ENCODE measurements around the gene WWOX.

GRCh38 chr16:78237841-78238240 is 138.4 kb downstream of the WWOX start:
- no peak for TF ChIP-seq IRF1 (CRISPR knock-in tag; IDR thresholded peaks at IDR 0.05; ENCODE audit: low read depth)
- no peak for TF ChIP-seq CTCF (CRISPR knock-in tag; IDR thresholded peaks at IDR 0.05)
- no peak for TF ChIP-seq POLR2G (IDR thresholded peaks at IDR 0.05; ENCODE audit: low read depth, low read length)
- no peak for TF ChIP-seq GATAD2A (CRISPR knock-in tag; IDR thresholded peaks at IDR 0.05)
- TF ChIP-seq ZNF160 (CRISPR knock-in tag; IDR thresholded peaks at IDR 0.05), result no peak
- no peak for TF ChIP-seq ZNF639 (CRISPR knock-in tag; conservative IDR thresholded peaks at IDR 0.05)
- no peak for TF ChIP-seq GABPA (IDR thresholded peaks at IDR 0.05; ENCODE audit: low read depth, low read length)
- no peak for TF ChIP-seq GABPA (CRISPR knock-in tag; IDR thresholded peaks at IDR 0.05; ENCODE audit: low read depth)
- no peak for TF ChIP-seq POLR2A (IDR thresholded peaks at IDR 0.05; ENCODE audit: insufficient read depth in 1 of 2, low read depth in 2 of 2, low read length in 2 of 2)
- TF ChIP-seq ZBTB44 (CRISPR knock-in tag; IDR thresholded peaks at IDR 0.05), result no peak
- TF ChIP-seq ZBTB8A (CRISPR knock-in tag; IDR thresholded peaks at IDR 0.05; ENCODE audit: borderline replicate concordance, low read depth), result no peak
- no peak for TF ChIP-seq POLR2AphosphoS5 (IDR thresholded peaks at IDR 0.05; ENCODE audit: low read depth, low read length)
- no peak for TF ChIP-seq ZNF660 (CRISPR knock-in tag; IDR thresholded peaks at IDR 0.05; ENCODE audit: borderline replicate concordance, low read depth)
